ENCODE data around the gene ZNF570. TPM values are rescaled to one million over a fixed set of nuclear protein-coding genes. Genes with fewer than 3 reads are reported as not detected.

Gene ZNF570
- total and polyA plus RNA-seq, 2 of the 13 experiments (the other 11 are each of a cell fraction or from before 2014, with no cell fraction given) = 1.0 to 4.4 TPM

GRCh38 chr19:37466798-37467607 is 2.2 kb upstream of the ZNF570 start, which contains the start of gene ZNF569 (continued):
- no peak for TF ChIP-seq SMC3 (IDR thresholded peaks at IDR 0.05; ENCODE audit: low read length)
- no peak; the same call in 1 of the 2 replicates for TF ChIP-seq HES4 (CRISPR knock-in tag; IDR thresholded peaks at IDR 0.05; ENCODE audit: borderline replicate concordance)
- TF ChIP-seq ZNF318 (CRISPR knock-in tag; IDR thresholded peaks at IDR 0.05) = no peak
- TF ChIP-seq ZNF30 (CRISPR knock-in tag; IDR thresholded peaks at IDR 0.05) = no peak
- no peak for TF ChIP-seq CEBPB (IDR thresholded peaks at IDR 0.05; ENCODE audit: borderline replicate concordance, low read depth, low read length)
- TF ChIP-seq WIZ (CRISPR knock-in tag; IDR thresholded peaks at IDR 0.05) = no peak
- no peak for TF ChIP-seq RFX5 (IDR thresholded peaks at IDR 0.05; ENCODE audit: low read depth, low read length)
- TF ChIP-seq TGIF2 (CRISPR knock-in tag; IDR thresholded peaks at IDR 0.05) = peak; percentile 83; the same call in 1 of the 2 replicates
- no peak; the same call in 1 of the 2 replicates for TF ChIP-seq NCOA2 (CRISPR knock-in tag; IDR thresholded peaks at IDR 0.05)
- no peak for TF ChIP-seq NBN (conservative IDR thresholded peaks at IDR 0.05)
- peak; percentile 87 for TF ChIP-seq KMT2A (CRISPR knock-in tag; IDR thresholded peaks at IDR 0.05)
- no peak for TF ChIP-seq HIC2 (CRISPR knock-in tag; IDR thresholded peaks at IDR 0.05; ENCODE audit: low read depth)
- TF ChIP-seq SP5 (CRISPR knock-in tag; IDR thresholded peaks at IDR 0.05; ENCODE audit: borderline replicate concordance, low read depth) = peak; percentile 35; the same call in 1 of the 2 replicates
- no peak for TF ChIP-seq ZNF749 (CRISPR knock-in tag; IDR thresholded peaks at IDR 0.05; ENCODE audit: borderline replicate concordance)
- no peak; the same call in 1 of the 2 replicates for TF ChIP-seq ZNF441 (CRISPR knock-in tag; IDR thresholded peaks at IDR 0.05; ENCODE audit: borderline replicate concordance)
- no peak; the same call in 1 of the 2 replicates for TF ChIP-seq PRDM15 (CRISPR knock-in tag; IDR thresholded peaks at IDR 0.05)
